C4-2B (cell line): Measurements from ENCODE around the gene PLPP3.

Experiments used
- H3K27ac ChIP-seq: fragments of 450-650 bp; 2 replicates; pipeline ENCODE4 v1.5.1; 2017
- ZFX ChIP-seq: fragments of 450-650 bp; IDR thresholded peaks from 2 replicates; pipeline ENCODE4 v1.6.1; 2017
- TF ChIP-seq, protein P1 (sequence below): fragments of 450-650 bp; conservative IDR thresholded peaks from 2 replicates; pipeline ENCODE4 v1.5.1; 2017; ENCODE audit warnings: mild to moderate bottlenecking

PLPP3 gene

GRCh38 chr1:56591909-56592308 lies 12.5 kb upstream of the PLPP3 start:
- no peak overlapping the region for H3K27ac ChIP-seq
- TF ChIP-seq, protein P1, sequence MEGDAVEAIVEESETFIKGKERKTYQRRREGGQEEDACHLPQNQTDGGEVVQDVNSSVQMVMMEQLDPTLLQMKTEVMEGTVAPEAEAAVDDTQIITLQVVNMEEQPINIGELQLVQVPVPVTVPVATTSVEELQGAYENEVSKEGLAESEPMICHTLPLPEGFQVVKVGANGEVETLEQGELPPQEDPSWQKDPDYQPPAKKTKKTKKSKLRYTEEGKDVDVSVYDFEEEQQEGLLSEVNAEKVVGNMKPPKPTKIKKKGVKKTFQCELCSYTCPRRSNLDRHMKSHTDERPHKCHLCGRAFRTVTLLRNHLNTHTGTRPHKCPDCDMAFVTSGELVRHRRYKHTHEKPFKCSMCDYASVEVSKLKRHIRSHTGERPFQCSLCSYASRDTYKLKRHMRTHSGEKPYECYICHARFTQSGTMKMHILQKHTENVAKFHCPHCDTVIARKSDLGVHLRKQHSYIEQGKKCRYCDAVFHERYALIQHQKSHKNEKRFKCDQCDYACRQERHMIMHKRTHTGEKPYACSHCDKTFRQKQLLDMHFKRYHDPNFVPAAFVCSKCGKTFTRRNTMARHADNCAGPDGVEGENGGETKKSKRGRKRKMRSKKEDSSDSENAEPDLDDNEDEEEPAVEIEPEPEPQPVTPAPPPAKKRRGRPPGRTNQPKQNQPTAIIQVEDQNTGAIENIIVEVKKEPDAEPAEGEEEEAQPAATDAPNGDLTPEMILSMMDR: no peak
- no peak for TF ChIP-seq ZFX

DNA sequence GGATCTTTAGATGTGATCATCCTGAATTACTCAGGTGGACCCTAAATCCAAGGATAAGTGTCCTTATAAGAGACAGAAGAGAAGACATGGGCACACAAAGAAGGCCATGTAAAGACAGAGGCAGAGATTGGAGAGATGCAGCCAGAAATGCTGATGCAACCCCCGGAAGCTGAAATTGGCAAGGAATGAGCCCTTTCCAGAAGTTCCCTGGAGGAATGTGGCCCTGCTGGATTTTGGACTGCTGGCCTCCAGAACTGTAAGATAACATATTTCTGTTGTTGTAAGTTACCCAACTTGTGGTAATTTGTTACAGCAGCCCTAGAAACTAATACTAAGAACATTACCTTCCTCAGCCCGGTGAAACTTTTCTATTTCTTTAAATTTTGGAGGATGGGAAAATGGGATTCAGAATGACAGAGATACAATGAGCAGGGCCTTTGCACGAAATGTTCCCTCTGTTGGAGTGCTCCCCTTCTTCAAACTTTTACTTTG lies 11.2 kb upstream of the PLPP3 start:
- no peak overlapping the region for H3K27ac ChIP-seq
- TF ChIP-seq ZFX: no peak
- TF ChIP-seq, protein P1: no peak

GRCh38 chr1:56589369-56589768 lies 10.0 kb upstream of the PLPP3 start:
- TF ChIP-seq ZFX: no peak
- TF ChIP-seq, protein P1: no peak
- no peak overlapping the region for H3K27ac ChIP-seq

DNA sequence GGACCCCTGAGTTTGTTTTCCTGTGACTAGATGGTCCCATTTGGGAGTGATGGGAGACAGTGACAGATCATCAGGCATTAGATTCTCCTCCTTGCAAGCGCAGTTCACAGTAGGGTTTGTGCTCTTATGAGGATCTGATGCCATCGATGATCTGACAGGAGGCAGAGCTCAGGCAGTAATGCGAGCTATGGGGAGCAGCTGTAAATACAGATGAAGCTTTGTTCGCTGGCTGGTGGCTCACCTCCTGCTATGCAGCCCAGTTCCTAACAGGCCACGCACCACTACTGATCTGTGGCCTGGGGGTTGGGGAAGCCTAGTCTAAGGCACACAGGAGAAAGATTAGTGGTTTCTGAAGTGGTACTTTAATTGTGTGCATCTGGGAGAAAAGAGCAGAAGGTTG lies 7.1 kb upstream of the PLPP3 start:
- TF ChIP-seq, protein P1: no peak
- TF ChIP-seq ZFX: no peak
- no peak overlapping the region for H3K27ac ChIP-seq

- TF ChIP-seq ZFX: no peak
- TF ChIP-seq, protein P1: no peak; the same call in 1 of the 2 replicates
- H3K27ac ChIP-seq: no peak overlapping the region
Observed at GRCh38 chr1:56585985-56586384, 6.6 kb upstream of the PLPP3 start.

GRCh38 chr1:56584910-56585528 lies 5.7 kb upstream of the PLPP3 start:
- TF ChIP-seq, protein P1: peak; percentile 89
- no peak for TF ChIP-seq ZFX
- H3K27ac ChIP-seq: no peak overlapping the region

- H3K27ac ChIP-seq: no peak overlapping the region
- TF ChIP-seq, protein P1: no peak
- TF ChIP-seq ZFX: no peak
Observed at GRCh38 chr1:56583957-56584468, 4.7 kb upstream of the PLPP3 start.
